Activated T-helper 1 cell treated with anti-CD3 and anti-CD28 coated beads, Interleukin-12 subunit alpha, Interleukin-12 subunit beta, Interleukin-2, Interleukin-4 antibody, amounts not matched to agents 30 ng/mL and 10 ng/mL and 1 ng/mL, durations not matched to agents 14 hours and 24 hours and 36 hours (primary cell): ENCODE measurements around the gene GRK2. TPM values are rescaled to one million over a fixed set of nuclear protein-coding genes. Genes with fewer than 3 reads are reported as not detected.
A peak's percentile ranks its signal among the peaks of the same experiment; 100 is the strongest.
"Not testable (repeated sequence)": the region's sequence is repeated elsewhere in the genome, so short reads cannot be mapped to it uniquely, and the experiment has no call there.

ENCODE experiments used
- DNase-seq: peaks from one replicate; pipeline ENCODE4 v3.0.0; 2021; ENCODE audit warnings: low spot score
- H3K27ac Mint-ChIP-seq: one replicate; pipeline ENCODE4 v1.8.0; 2021; ENCODE audit warnings: mild to moderate bottlenecking, mixed read lengths
- H3K27me3 Mint-ChIP-seq: one replicate; pipeline ENCODE4 v1.8.0; 2022; ENCODE audit warnings: mild to moderate bottlenecking, moderate library complexity, mixed read lengths; ENCODE audit not compliant: insufficient read depth
- H3K36me3 Mint-ChIP-seq: one replicate; pipeline ENCODE4 v1.8.0; 2021; ENCODE audit warnings: low read depth, mixed read lengths
- H3K4me1 Mint-ChIP-seq: one replicate; pipeline ENCODE4 v1.8.0; 2021; ENCODE audit warnings: low read depth, mixed read lengths
- H3K4me3 Mint-ChIP-seq: one replicate; pipeline ENCODE4 v1.8.0; 2021; ENCODE audit warnings: mild to moderate bottlenecking, moderate library complexity, mixed read lengths
- H3K9me3 Mint-ChIP-seq: one replicate; pipeline ENCODE4 v1.8.0; 2021; ENCODE audit warnings: mixed read lengths
- intact Hi-C: fragments of 100-400 bp; cut with micrococcal nuclease; formaldehyde crosslinking; loops from one replicate; pipeline ENCODE4 v1.15.1; 2024
- total RNA-seq: library from RNA; stranded (reverse); gene quantifications from 2 replicates; pipeline ENCODE4 v1.2.3, GENCODE V29; 2022

The GRK2 gene
- total RNA-seq, 1 donor from 2014 or later, result 249 TPM

DNA sequence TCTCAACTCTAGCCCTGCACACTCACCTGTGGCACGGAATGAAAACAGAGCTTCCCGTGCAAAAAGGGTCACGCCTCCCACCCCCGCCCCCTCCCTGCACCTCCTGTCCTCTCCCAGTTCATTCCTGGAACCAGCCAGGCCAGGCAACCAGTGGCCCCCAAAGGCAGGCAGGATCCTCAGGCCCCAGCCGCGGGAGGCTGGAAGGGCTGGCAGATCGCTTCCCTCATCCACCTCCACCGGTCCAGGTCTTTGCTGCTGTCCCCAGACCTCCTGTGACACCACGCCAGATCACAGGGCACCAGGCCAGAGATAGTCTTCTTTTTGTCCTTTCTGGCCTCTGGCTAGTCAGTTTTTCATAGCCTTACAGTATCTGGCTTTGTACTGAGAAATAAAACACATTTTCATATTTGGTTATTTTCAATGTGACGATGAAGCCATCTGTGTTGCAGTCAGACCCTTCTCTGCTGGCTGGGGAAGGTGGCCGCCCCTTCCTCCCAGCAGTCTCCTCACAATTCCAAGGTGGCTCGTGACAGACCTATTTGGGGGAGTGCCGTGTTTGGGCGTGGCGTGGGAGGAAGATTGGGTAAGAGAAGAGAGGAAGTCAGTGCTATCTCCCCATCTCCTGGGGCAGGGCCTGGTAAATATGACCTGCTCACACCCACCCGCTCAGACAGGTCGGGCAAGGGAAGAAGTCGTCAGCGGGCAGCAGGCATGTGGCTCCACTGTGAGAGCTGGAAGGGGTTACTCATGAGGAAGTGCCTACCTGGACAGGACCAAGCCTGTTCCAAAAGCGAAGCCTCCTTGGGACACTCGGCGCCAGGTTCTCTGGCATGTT is 46.1 kb downstream of the GRK2 start:
- Mint-ChIP-seq H3K4me3 (no peak overlapping the region), H3K36me3 (peaks cover 7% of the 10 kb centered on the region), H3K4me1 (peaks cover 30% of the 10 kb centered on the region), H3K27ac (peak overlapping the region; percentile 93), H3K27me3 (no peaks in the 10 kb centered on the region), H3K9me3 (no peaks in the 10 kb centered on the region)
- no peak for DNase-seq
- intact Hi-C loops, result no loop called here

DNA sequence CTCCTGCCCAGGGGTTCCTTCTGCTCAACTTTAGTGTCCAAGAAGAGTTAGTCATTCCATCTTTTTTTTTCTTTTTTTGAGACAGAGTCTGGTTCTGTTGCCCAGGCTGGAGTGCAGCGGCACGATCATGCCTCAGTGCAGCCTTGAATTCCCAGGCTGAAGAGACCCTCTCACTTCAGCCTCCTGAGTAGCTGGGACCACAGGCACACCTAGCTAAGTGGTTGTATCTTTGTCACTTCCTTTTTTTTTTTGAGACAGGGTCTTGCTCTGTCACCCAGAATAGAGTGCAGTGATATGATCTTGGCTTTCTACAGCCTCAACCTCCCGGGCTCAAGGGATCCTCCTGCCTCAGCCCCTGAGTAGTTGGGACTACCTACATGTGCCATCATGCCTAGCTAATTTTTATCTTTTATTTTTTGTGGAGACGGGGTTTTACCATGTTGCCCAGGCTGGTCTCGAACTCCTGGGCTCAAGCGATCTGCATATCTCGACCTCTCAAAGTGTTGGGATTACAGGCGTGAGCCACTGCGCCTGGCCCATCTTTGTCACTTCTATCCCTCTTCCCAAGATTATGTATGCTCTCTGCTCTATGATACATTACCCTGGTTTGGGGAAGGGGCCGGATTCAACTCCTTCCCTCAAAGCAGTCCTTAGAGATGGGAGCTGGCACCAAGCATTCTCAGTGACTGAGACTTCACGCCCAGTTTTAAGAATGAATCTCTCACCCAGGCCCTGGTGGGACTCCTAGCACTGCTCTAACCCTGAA is 47.0 kb downstream of the GRK2 start:
- no peak for DNase-seq
- no peak overlapping the region for H3K4me3 Mint-ChIP-seq
- peaks cover 36% of the 10 kb centered on the region for H3K4me1 Mint-ChIP-seq
- no peaks in the 10 kb centered on the region for H3K9me3 Mint-ChIP-seq
- H3K36me3 Mint-ChIP-seq, result peaks cover 7% of the 10 kb centered on the region
- peak overlapping the region; percentile 71 for H3K27ac Mint-ChIP-seq
- peaks cover 1% of the 10 kb centered on the region for H3K27me3 Mint-ChIP-seq
- intact Hi-C loops, result no loop called here

DNA sequence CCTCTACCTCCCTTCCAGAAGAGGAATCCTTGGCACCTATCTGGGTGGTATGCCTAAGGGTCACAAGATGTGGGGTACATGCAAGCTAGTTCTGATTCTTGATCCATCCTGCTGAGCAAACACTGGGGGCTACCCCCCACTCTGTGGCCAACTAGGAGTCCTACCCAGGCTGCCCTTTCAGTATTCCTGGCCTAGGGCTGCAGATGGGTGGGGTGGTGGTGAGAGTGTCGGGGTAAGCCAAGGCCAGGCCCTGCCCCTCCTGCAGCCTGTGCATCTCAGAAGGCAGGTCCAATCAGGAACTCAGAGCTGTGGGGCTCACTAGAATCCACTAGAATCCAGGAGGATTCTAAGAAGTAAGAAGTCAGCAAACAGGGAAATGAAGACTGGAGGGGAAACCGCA is 47.9 kb downstream of the GRK2 start:
- intact Hi-C loops, result no loop called here
- peaks cover 4% of the 10 kb centered on the region for H3K27me3 Mint-ChIP-seq
- peak overlapping the region; percentile 15 for H3K4me3 Mint-ChIP-seq
- peaks cover 41% of the 10 kb centered on the region for H3K4me1 Mint-ChIP-seq
- H3K36me3 Mint-ChIP-seq, result peaks cover 7% of the 10 kb centered on the region
- peak overlapping the region; percentile 40 for H3K27ac Mint-ChIP-seq
- no peak for DNase-seq
- no peaks in the 10 kb centered on the region for H3K9me3 Mint-ChIP-seq

DNA sequence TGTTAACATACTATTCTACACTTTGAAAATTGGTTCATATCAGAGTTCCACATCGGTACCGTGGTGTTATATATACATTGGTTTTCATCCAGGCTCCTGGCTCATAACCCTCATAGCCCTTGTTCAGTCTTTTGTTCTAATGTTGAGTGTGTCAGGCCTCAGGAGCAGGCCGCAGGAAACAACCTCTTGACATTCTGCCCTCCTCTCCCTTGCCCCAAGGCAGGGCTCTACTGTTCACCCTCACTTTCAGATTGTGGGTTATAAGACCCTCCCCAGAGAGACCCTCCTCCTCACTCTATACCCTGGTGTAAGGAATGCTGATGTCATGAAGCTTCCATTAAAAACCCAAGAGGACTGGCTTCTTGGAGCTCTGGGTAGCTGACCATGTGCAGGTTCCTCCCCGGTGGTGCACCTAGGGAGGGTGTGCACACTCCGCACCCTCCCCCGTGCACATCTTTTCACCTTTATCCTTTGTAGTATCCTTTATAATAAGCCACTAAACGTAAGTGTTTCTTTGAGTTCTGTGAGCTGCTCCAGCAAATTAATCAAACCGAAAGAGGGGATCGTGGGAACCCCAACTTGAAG is 49.1 kb downstream of the GRK2 start:
- H3K27me3 Mint-ChIP-seq, result peaks cover 4% of the 10 kb centered on the region
- DNase-seq, result no peak
- peaks cover 41% of the 10 kb centered on the region for H3K4me1 Mint-ChIP-seq
- intact Hi-C loops, result no loop called here
- peaks cover 4% of the 10 kb centered on the region for H3K36me3 Mint-ChIP-seq
- no peak overlapping the region for H3K27ac Mint-ChIP-seq
- H3K4me3 Mint-ChIP-seq, result peak overlapping the region; percentile 77
- no peaks in the 10 kb centered on the region for H3K9me3 Mint-ChIP-seq

DNA sequence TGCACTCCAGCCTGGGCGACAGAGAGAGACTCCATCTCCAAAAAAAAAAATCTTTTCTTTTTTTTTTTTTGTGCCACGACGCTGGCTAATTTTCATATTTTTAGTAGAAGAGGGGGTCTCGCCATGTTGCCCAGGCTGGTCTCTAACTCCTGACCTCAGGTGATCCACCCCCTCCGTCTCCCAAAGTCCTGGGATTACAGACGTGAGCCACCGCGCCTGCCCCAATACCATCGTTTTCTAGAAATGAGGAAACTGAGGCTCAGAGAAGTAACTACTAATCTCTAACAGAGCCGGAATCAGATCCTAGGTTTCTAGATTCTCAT is 50.6 kb downstream of the GRK2 start:
- intact Hi-C loops, result loop anchor here (1.0 to 2.0 kb wide), 11 partner anchors 14 to 236 kb away; partner anchors contain the start of genes AIP, POLD4 and SSH3
- DNase-seq, result no peak

DNA sequence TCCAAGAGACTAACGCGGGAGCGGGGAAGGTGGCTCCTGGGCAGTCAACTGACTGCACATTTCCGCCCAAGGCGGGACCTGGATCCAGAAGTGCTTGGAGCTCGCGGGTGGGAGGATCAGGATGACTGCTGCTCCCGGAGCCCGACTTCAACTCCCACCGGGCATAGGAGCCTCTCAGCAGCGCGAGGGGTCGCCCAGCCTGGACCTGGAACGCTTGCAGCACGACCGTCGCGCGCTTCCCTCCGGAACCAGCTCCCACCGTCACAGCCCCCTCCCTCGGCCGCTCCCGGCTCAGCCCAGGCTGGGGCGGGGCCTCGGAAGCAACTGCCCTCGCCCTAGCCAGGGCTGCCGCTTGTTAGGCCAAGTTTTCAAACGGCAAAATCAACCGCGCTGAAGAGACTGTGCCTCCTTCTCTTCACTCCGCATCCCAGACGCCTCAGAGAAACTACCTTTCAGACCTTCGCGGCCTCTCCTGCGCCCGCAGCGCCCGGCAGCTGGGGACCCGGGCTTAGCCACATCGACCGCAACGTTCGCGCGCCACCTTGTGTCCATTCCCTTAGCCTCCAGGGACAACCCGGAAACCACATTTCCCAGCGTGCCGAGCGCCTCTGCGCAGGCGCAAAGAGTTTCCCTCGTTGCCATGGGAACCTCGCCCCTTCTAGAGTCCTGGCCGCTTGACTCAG is 51.1 kb downstream of the GRK2 start:
- H3K4me3 Mint-ChIP-seq, result peak overlapping the region; percentile 94
- no peaks in the 10 kb centered on the region for H3K9me3 Mint-ChIP-seq
- peak; percentile 98 for DNase-seq
- peak overlapping the region; percentile 100 for H3K27ac Mint-ChIP-seq
- peaks cover 3% of the 10 kb centered on the region for H3K36me3 Mint-ChIP-seq
- peaks cover 4% of the 10 kb centered on the region for H3K27me3 Mint-ChIP-seq
- H3K4me1 Mint-ChIP-seq, result peaks cover 39% of the 10 kb centered on the region
- intact Hi-C loops, result loop anchor here (1.0 to 2.0 kb wide), 11 partner anchors 15 to 236 kb away; partner anchors contain the start of genes AIP, POLD4 and SSH3

More for the DNA sequence above, 50.6 kb downstream of the GRK2 start:
- H3K27me3 Mint-ChIP-seq, result peaks cover 4% of the 10 kb centered on the region
- peak overlapping the region; percentile 100 for H3K27ac Mint-ChIP-seq
- no peaks in the 10 kb centered on the region for H3K9me3 Mint-ChIP-seq
- peak overlapping the region; percentile 94 for H3K4me3 Mint-ChIP-seq
- H3K36me3 Mint-ChIP-seq, result peaks cover 4% of the 10 kb centered on the region
- peaks cover 43% of the 10 kb centered on the region for H3K4me1 Mint-ChIP-seq

DNA sequence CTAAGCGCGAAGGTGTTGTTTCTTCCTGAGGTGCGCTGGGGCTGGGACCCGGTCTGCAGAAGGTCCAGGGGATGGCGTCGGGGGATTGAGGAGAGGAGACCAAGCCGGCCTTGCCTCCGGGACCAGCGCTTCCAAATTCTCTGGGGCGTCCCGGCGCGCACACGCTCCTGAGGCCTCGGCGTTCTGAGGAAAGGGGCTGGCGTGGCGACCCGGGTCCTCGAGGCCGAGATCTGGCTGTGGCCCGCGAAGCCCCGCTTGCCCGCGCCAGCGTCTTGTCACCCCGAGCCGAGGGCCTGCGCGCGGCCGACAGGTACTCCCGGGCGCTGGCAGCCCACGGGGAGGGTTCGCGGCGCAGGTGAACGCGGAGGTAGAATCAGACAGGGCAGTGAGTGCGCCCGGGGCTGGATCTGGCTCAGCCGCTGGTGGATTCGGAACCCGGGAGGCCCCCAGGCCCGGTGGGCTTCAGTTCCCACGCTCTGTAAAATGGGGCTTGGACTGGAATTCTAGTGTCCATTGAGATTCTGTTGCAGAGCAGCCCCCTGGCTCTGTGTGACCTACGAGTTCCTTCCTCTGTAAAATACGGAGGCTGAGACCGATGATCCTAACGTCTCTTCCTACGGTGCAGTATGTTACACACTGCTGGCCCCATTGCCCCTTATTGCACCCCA is 51.7 kb downstream of the GRK2 start:
- Mint-ChIP-seq H3K27me3 (peaks cover 4% of the 10 kb centered on the region), H3K9me3 (no peaks in the 10 kb centered on the region), H3K36me3 (no peaks in the 10 kb centered on the region), H3K27ac (peak overlapping the region; percentile 100), H3K4me1 (peaks cover 32% of the 10 kb centered on the region), H3K4me3 (peak overlapping the region; percentile 94)
- DNase-seq, result no peak
- intact Hi-C loops, result loop anchor here (1.0 to 2.0 kb wide), 11 partner anchors 15 to 237 kb away; partner anchors contain the start of genes AIP, POLD4 and SSH3

DNA sequence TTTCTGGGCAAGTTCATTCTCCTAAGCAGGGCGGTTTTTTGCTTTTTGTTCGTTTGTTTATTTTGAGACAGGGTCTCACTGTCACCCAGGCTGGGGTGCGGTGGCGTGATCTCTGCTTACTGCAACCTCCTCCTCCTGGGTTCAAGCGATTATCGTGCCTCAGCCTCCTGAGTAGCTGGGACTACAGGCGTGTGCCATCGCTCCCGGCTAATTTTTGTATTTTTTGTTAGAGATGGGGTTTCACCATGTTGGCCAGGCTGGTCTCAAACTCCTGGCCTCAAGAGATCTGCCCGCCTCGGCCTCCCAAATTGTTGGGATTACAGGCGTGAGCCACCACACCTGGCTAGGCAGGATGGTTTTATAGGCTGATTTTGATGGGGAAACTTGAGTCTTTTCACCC is 52.6 kb downstream of the GRK2 start:
- DNase-seq, H3K27ac Mint-ChIP-seq, intact Hi-C loops: not testable (repeated sequence)

DNA sequence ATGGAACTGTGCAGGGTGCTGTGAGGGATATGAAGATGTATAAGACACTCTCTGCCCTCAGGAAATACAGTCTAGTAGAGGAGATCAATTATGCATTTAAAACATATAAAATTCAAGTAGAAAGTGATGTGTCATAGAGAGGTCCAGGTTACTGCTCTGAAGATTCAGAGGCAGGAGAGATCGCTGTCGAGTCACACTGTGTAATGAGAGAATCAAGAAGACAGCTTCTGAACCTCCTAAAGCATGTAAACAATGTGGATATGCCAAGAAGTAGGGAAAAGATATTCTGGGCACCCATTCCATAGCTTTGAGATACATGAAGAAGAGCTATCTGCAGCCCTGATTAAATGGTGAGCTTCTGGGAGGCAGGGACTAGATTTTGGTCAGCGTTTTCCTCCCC is 53.7 kb downstream of the GRK2 start:
- Mint-ChIP-seq H3K4me3 (no peak overlapping the region), H3K27me3 (peaks cover 4% of the 10 kb centered on the region), H3K27ac (no peak overlapping the region), H3K4me1 (peaks cover 19% of the 10 kb centered on the region), H3K9me3 (no peaks in the 10 kb centered on the region), H3K36me3 (no peaks in the 10 kb centered on the region)
- no peak for DNase-seq
- intact Hi-C loops, result no loop called here

More for the DNA sequence above, 52.6 kb downstream of the GRK2 start:
- H3K27me3 Mint-ChIP-seq, H3K9me3 Mint-ChIP-seq, H3K36me3 Mint-ChIP-seq: not testable (repeated sequence)
- H3K4me1 Mint-ChIP-seq, result peaks cover 24% of the 10 kb centered on the region
- H3K4me3 Mint-ChIP-seq, result peak overlapping the region; percentile 94

DNA sequence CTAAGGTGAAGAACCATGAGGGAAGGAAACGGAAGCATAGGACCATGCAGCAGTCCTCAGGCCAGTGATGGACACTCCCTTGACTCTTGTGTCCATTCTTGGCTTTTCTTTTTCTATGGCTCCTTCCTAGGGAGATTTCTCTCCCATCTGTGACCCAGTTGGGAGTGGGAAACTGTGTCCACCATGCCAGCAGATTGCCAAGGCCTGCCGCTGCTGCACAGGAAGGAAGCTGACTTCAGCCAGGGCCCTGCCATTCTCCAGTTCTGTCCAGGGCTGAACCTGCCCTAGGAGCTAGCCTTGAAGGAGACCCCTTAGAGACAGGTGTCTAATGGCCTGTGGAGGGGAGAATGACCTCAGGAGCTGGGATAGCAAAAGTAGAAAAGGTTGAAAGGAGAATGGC is 54.4 kb downstream of the GRK2 start:
- Mint-ChIP-seq H3K9me3 (no peaks in the 10 kb centered on the region), H3K4me3 (no peak overlapping the region), H3K36me3 (no peaks in the 10 kb centered on the region), H3K27me3 (peaks cover 4% of the 10 kb centered on the region), H3K4me1 (peaks cover 19% of the 10 kb centered on the region), H3K27ac (no peak overlapping the region)
- no peak for DNase-seq
- intact Hi-C loops, result no loop called here

DNA sequence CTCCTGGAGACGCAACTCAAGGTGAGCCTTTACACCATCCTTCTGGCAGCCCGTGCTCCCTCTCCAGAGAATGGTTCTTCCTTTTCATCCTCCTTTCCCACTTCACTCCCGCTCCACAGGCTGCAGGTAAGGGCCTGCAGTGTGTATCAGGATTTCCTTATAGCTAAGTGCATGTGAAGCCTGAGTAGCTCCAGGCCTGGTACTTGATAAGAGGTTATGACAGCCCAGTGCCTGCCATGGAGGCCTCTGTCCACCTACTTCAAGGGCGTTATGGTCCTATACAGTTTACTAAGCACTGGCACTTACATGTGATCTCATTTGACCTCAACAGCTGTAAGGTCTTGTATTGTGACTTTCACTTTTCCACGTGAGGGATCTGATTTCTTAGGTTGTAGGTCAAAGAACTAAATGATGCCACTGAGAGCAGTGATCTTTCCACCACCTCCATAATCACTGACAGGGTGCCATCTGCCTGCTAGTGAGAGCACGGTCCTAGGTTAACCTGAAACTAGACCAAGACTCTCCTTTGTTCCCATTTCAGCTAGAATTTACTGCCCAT is 55.1 kb downstream of the GRK2 start:
- Mint-ChIP-seq H3K27me3 (peaks cover 4% of the 10 kb centered on the region), H3K4me3 (no peak overlapping the region), H3K36me3 (no peaks in the 10 kb centered on the region), H3K4me1 (peaks cover 19% of the 10 kb centered on the region), H3K27ac (no peak overlapping the region), H3K9me3 (no peaks in the 10 kb centered on the region)
- DNase-seq, result no peak
- intact Hi-C loops, result no loop called here

DNA sequence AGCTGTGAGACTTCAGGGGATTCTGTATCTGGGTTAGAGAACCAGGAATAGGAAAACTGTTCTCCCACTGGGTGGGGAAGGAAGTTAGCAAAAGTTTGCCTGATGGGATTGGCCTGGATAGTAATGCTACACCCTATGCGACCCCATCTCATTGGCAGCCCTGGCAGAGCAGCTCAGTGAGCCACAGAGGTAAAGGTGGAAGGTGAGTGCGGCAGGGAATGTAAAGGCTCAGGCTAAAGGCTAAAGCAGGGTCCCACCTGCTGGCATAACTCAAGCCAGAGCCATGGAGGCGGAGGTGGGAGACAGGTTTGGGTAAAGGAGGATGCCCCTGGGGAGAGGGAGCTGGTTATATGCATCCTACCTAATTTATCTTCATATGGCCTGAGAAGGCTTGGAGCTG is 55.8 kb downstream of the GRK2 start:
- no peak overlapping the region for H3K4me3 Mint-ChIP-seq
- intact Hi-C loops, result no loop called here
- no peaks in the 10 kb centered on the region for H3K36me3 Mint-ChIP-seq
- H3K9me3 Mint-ChIP-seq, result no peaks in the 10 kb centered on the region
- no peak for DNase-seq
- H3K27me3 Mint-ChIP-seq, result peaks cover 4% of the 10 kb centered on the region
- H3K27ac Mint-ChIP-seq, result no peak overlapping the region
- peaks cover 19% of the 10 kb centered on the region for H3K4me1 Mint-ChIP-seq
